GM12892 (cell line): ENCODE data around the gene EGLN1.

Source experiments
- POLR2A ChIP-seq: IDR thresholded peaks from 2 replicates; pipeline ENCODE4 v1.6.1; 2011; ENCODE audit warnings: low read depth, low read length, control low read depth
- POLR2AphosphoS5 ChIP-seq: IDR thresholded peaks from 2 replicates; pipeline ENCODE4 v1.6.1; 2011; ENCODE audit warnings: low read depth, low read length, control low read depth

- no peak for TF ChIP-seq POLR2A
- TF ChIP-seq POLR2AphosphoS5: no peak
Measured at GRCh38 chr1:231357187-231357772, 64.8 kb downstream of the EGLN1 start.
